Neural progenitor cell (in vitro differentiated cells): ENCODE data around the gene TRAPPC6A. TPM values are rescaled to one million over a fixed set of nuclear protein-coding genes. Genes with fewer than 3 reads are reported as not detected.

ENCODE experiments used
- DNase-seq: peaks from one replicate; pipeline ENCODE4 v3.0.0-alpha.2; 2016; ENCODE audit warnings: low spot score
- H2AFZ ChIP-seq: fragments of 200-600 bp; sonication (generic); replicated peaks from 2 replicates; pipeline ENCODE4 v1.6.1; 2016; ENCODE audit warnings: antibody characterized with exemption
- H3F3A ChIP-seq: fragments of 200-600 bp; sonication (generic); 2 replicates; pipeline ENCODE4 v1.6.1; 2016; ENCODE audit warnings: antibody characterized with exemption, low read depth
- H3K27ac ChIP-seq: fragments of 200-600 bp; sonication (generic); 2 replicates; pipeline ENCODE4 v1.5.1; 2016; ENCODE audit warnings: mild to moderate bottlenecking
- H3K27me3 ChIP-seq: fragments of 200-600 bp; sonication (generic); 2 replicates; pipeline ENCODE4 v1.6.1; 2016; ENCODE audit warnings: mild to moderate bottlenecking, moderate library complexity
- H3K36me3 ChIP-seq: fragments of 200-600 bp; sonication (generic); 2 replicates; pipeline ENCODE4 v1.5.1; 2016
- H3K4me1 ChIP-seq: fragments of 200-600 bp; sonication (generic); 2 replicates; pipeline ENCODE4 v1.6.1; 2016; ENCODE audit warnings: mixed run types
- H3K4me2 ChIP-seq: fragments of 200-600 bp; sonication (generic); 2 replicates; pipeline ENCODE4 v1.6.1; 2016
- H3K4me3 ChIP-seq: fragments of 200-600 bp; sonication (generic); 2 replicates; pipeline ENCODE4 v1.5.1; 2016
- H3K79me2 ChIP-seq: fragments of 200-600 bp; sonication (generic); 2 replicates; pipeline ENCODE4 v1.6.1; 2016; ENCODE audit warnings: low read depth
- H3K9ac ChIP-seq: fragments of 200-600 bp; sonication (generic); 2 replicates; pipeline ENCODE4 v1.6.1; 2016
- H3K9me3 ChIP-seq: fragments of 200-600 bp; sonication (generic); 2 replicates; pipeline ENCODE4 v1.5.1; 2016; ENCODE audit warnings: low read depth
- H4K20me1 ChIP-seq: fragments of 200-600 bp; sonication (generic); 2 replicates; pipeline ENCODE4 v1.6.1; 2016; ENCODE audit warnings: low read depth
- H3K27ac Mint-ChIP-seq: 3 replicates; pipeline ENCODE4 v1.8.0; 2021; ENCODE audit warnings: mixed read lengths
- H3K27me3 Mint-ChIP-seq: 2 replicates; pipeline ENCODE4 v1.8.0; 2022; ENCODE audit warnings: low read depth, mild to moderate bottlenecking, inconsistent platforms, moderate library complexity, mixed read lengths; ENCODE audit not compliant: insufficient read depth
- H3K36me3 Mint-ChIP-seq: 3 replicates; pipeline ENCODE4 v1.8.0; 2021; ENCODE audit warnings: mixed read lengths
- H3K4me1 Mint-ChIP-seq: 3 replicates; pipeline ENCODE4 v1.8.0; 2021; ENCODE audit warnings: mixed read lengths
- H3K4me3 Mint-ChIP-seq: 3 replicates; pipeline ENCODE4 v1.8.0; 2021; ENCODE audit warnings: mild to moderate bottlenecking, moderate library complexity, mixed read lengths
- H3K9me3 Mint-ChIP-seq: 3 replicates; pipeline ENCODE4 v1.8.0; 2020; ENCODE audit warnings: mixed read lengths
- CTCF ChIP-seq: fragments of 200-600 bp; sonication (generic); IDR thresholded peaks from 2 replicates; pipeline ENCODE4 v1.5.1; 2017; ENCODE audit warnings: antibody characterized with exemption, mild to moderate bottlenecking
- EZH2 ChIP-seq: fragments of 200-600 bp; sonication (generic); IDR thresholded peaks from 2 replicates; pipeline ENCODE4 v1.6.1; 2017; ENCODE audit warnings: antibody characterized with exemption, mild to moderate bottlenecking, moderate library complexity
- EZH2phosphoT487 ChIP-seq: fragments of 200-600 bp; sonication (generic); IDR thresholded peaks from 2 replicates; pipeline ENCODE4 v1.6.1; 2017; ENCODE audit warnings: antibody characterized with exemption
- total RNA-seq: library from RNA; depleted of rRNA; stranded (reverse); fragments of >200 nt; gene quantifications from 2 replicates; pipeline ENCODE4 v1.2.3, GENCODE V29; 2015; ENCODE audit warnings: low replicate concordance

The TRAPPC6A gene
- total RNA-seq, 1 donor from 2014 or later = 24.7 TPM

- peaks cover 6% of the 10 kb centered on the region for H3K79me2 ChIP-seq
- H3K4me3 Mint-ChIP-seq = no peak overlapping the region
- H3K9me3 ChIP-seq = no peaks in the 10 kb centered on the region
- no peak overlapping the region for H2AFZ ChIP-seq
- H4K20me1 ChIP-seq = peaks cover 4% of the 10 kb centered on the region
- peaks cover 2% of the 10 kb centered on the region for H3K36me3 Mint-ChIP-seq
- H3K27me3 Mint-ChIP-seq = peaks cover 6% of the 10 kb centered on the region
- H3K27ac ChIP-seq = no peak overlapping the region
- H3K27ac Mint-ChIP-seq = no peak overlapping the region
- H3K9ac ChIP-seq = no peak overlapping the region
- DNase-seq = no peak
- no peak overlapping the region for H3K4me2 ChIP-seq
- H3K4me1 ChIP-seq = peaks cover 10% of the 10 kb centered on the region
- no peak overlapping the region for H3K4me3 ChIP-seq
- no peaks in the 10 kb centered on the region for H3K9me3 Mint-ChIP-seq
- peaks cover 5% of the 10 kb centered on the region for H3K4me1 Mint-ChIP-seq
- H3F3A ChIP-seq = peaks cover 8% of the 10 kb centered on the region
- peaks cover 14% of the 10 kb centered on the region for H3K27me3 ChIP-seq
- H3K36me3 ChIP-seq = no peaks in the 10 kb centered on the region
- TF ChIP-seq CTCF = no peak
- TF ChIP-seq EZH2phosphoT487 = no peak
- TF ChIP-seq EZH2 = no peak
These were observed 4.7 kb upstream of the TRAPPC6A start for GRCh38 chr19:45182758-45183157.

- Histone ChIP-seq H3K27me3 (peaks cover 14% of the 10 kb centered on the region), H4K20me1 (peaks cover 4% of the 10 kb centered on the region), H3K27ac (no peak overlapping the region), H3K4me1 (peaks cover 10% of the 10 kb centered on the region), H3K4me3 (no peak overlapping the region), H3K9ac (no peak overlapping the region), H2AFZ (no peak overlapping the region), H3F3A (peaks cover 8% of the 10 kb centered on the region), H3K36me3 (no peaks in the 10 kb centered on the region), H3K9me3 (no peaks in the 10 kb centered on the region), H3K4me2 (no peak overlapping the region), H3K79me2 (peaks cover 16% of the 10 kb centered on the region)
- no peak overlapping the region for H3K27ac Mint-ChIP-seq
- H3K36me3 Mint-ChIP-seq = peaks cover 2% of the 10 kb centered on the region
- H3K9me3 Mint-ChIP-seq = no peaks in the 10 kb centered on the region
- H3K27me3 Mint-ChIP-seq = peaks cover 6% of the 10 kb centered on the region
- peak overlapping the region; percentile 83 for H3K4me3 Mint-ChIP-seq
- DNase-seq = no peak
- TF ChIP-seq EZH2phosphoT487 (no peak), EZH2 (no peak), CTCF (no peak)
- H3K4me1 Mint-ChIP-seq = peaks cover 8% of the 10 kb centered on the region
These were observed 2.9 kb upstream of the TRAPPC6A start for GRCh38 chr19:45180936-45181335.

GRCh38 chr19:45179892-45180370 lies 1.9 kb upstream of the TRAPPC6A start:
- Histone ChIP-seq H3K79me2 (peaks cover 16% of the 10 kb centered on the region), H3K27ac (no peak overlapping the region), H3K9me3 (no peaks in the 10 kb centered on the region), H3K36me3 (no peaks in the 10 kb centered on the region), H4K20me1 (peaks cover 4% of the 10 kb centered on the region), H3K4me1 (peaks cover 10% of the 10 kb centered on the region), H3K9ac (peak overlapping the region; percentile 23), H3F3A (peaks cover 8% of the 10 kb centered on the region), H3K27me3 (peaks cover 14% of the 10 kb centered on the region), H2AFZ (no peak overlapping the region), H3K4me3 (peak overlapping the region; percentile 86), H3K4me2 (peak overlapping the region; percentile 89)
- H3K36me3 Mint-ChIP-seq = peaks cover 2% of the 10 kb centered on the region
- TF ChIP-seq EZH2 (no peak), CTCF (no peak), EZH2phosphoT487 (no peak)
- H3K4me3 Mint-ChIP-seq = peak overlapping the region; percentile 83
- no peaks in the 10 kb centered on the region for H3K9me3 Mint-ChIP-seq
- H3K4me1 Mint-ChIP-seq = peaks cover 8% of the 10 kb centered on the region
- no peak overlapping the region for H3K27ac Mint-ChIP-seq
- DNase-seq = no peak
- H3K27me3 Mint-ChIP-seq = peaks cover 4% of the 10 kb centered on the region
